ENCODE results near the gene HSF5.

HSF5 gene

GRCh38 chr17:58531661-58532554 lies 43.7 kb upstream of the HSF5 start:
- Histone ChIP-seq H3K36me3 (ENCODE audit: insufficient read depth, low read length) (no peaks in the 10 kb centered on the region), H3K4me3 (peak overlapping the region; percentile 75), H3K9me3 (ENCODE audit: low read depth, low read length) (no peaks in the 10 kb centered on the region), H3K9ac (ENCODE audit: insufficient read length) (no peak overlapping the region), H3K27ac (no peak overlapping the region)
- DNase-seq (ENCODE audit: low read depth, low spot score), result no peak
- no peak for TF ChIP-seq EZH2 (IDR thresholded peaks at IDR 0.05)
- no peak for TF ChIP-seq POLR2AphosphoS5 (IDR thresholded peaks at IDR 0.05; ENCODE audit: borderline replicate concordance, low read depth, low read length)
- TF ChIP-seq FOXP2 (optimal IDR thresholded peaks at IDR 0.05; ENCODE audit: control extremely low read depth, extremely low read length, insufficient read depth), result no peak

GRCh38 chr17:58531122-58531521 lies 42.9 kb upstream of the HSF5 start:
- Histone ChIP-seq H3K4me3 (peak overlapping the region; percentile 75), H3K9me3 (ENCODE audit: low read depth, low read length) (no peaks in the 10 kb centered on the region), H3K9ac (ENCODE audit: insufficient read length) (no peak overlapping the region), H3K36me3 (ENCODE audit: insufficient read depth, low read length) (no peaks in the 10 kb centered on the region), H3K27ac (no peak overlapping the region)
- TF ChIP-seq FOXP2 (optimal IDR thresholded peaks at IDR 0.05; ENCODE audit: control extremely low read depth, extremely low read length, insufficient read depth) (no peak), POLR2AphosphoS5 (IDR thresholded peaks at IDR 0.05; ENCODE audit: borderline replicate concordance, low read depth, low read length) (no peak), EZH2 (IDR thresholded peaks at IDR 0.05) (no peak)
- no peak for DNase-seq (ENCODE audit: low read depth, low spot score)

- no peak overlapping the region for H3K9ac ChIP-seq (ENCODE audit: insufficient read length)
- H3K36me3 ChIP-seq (ENCODE audit: insufficient read depth, low read length), result no peaks in the 10 kb centered on the region
- H3K27ac ChIP-seq, result no peak overlapping the region
- no peak overlapping the region for H3K4me3 ChIP-seq
- no peak for TF ChIP-seq EZH2 (IDR thresholded peaks at IDR 0.05)
- TF ChIP-seq POLR2AphosphoS5 (IDR thresholded peaks at IDR 0.05; ENCODE audit: borderline replicate concordance, low read depth, low read length), result no peak
- no peak for TF ChIP-seq FOXP2 (optimal IDR thresholded peaks at IDR 0.05; ENCODE audit: control extremely low read depth, extremely low read length, insufficient read depth)
- H3K9me3 ChIP-seq (ENCODE audit: low read depth, low read length), result no peaks in the 10 kb centered on the region
- DNase-seq (ENCODE audit: low read depth, low spot score), result no peak
These were observed 42.4 kb upstream of the HSF5 start for GRCh38 chr17:58530655-58531054.

GRCh38 chr17:58529275-58529674 lies 41.1 kb upstream of the HSF5 start:
- TF ChIP-seq FOXP2 (optimal IDR thresholded peaks at IDR 0.05; ENCODE audit: control extremely low read depth, extremely low read length, insufficient read depth) (no peak), EZH2 (IDR thresholded peaks at IDR 0.05) (no peak), POLR2AphosphoS5 (IDR thresholded peaks at IDR 0.05; ENCODE audit: borderline replicate concordance, low read depth, low read length) (no peak)
- Histone ChIP-seq H3K9ac (ENCODE audit: insufficient read length) (no peak overlapping the region), H3K36me3 (ENCODE audit: insufficient read depth, low read length) (no peaks in the 10 kb centered on the region), H3K27ac (no peak overlapping the region), H3K4me3 (no peak overlapping the region), H3K9me3 (ENCODE audit: low read depth, low read length) (no peaks in the 10 kb centered on the region)
- no peak for DNase-seq (ENCODE audit: low read depth, low spot score)

GRCh38 chr17:58528443-58528842 lies 40.2 kb upstream of the HSF5 start:
- TF ChIP-seq EZH2 (IDR thresholded peaks at IDR 0.05) (no peak), FOXP2 (optimal IDR thresholded peaks at IDR 0.05; ENCODE audit: control extremely low read depth, extremely low read length, insufficient read depth) (no peak), POLR2AphosphoS5 (IDR thresholded peaks at IDR 0.05; ENCODE audit: borderline replicate concordance, low read depth, low read length) (no peak)

GRCh38 chr17:58527949-58528348 lies 39.7 kb upstream of the HSF5 start:
- no peak overlapping the region for H3K9ac ChIP-seq (ENCODE audit: insufficient read length)
- no peak overlapping the region for H3K27ac ChIP-seq
- no peak for TF ChIP-seq POLR2AphosphoS5 (IDR thresholded peaks at IDR 0.05; ENCODE audit: borderline replicate concordance, low read depth, low read length)
- TF ChIP-seq EZH2 (IDR thresholded peaks at IDR 0.05), result no peak
- no peak for TF ChIP-seq FOXP2 (optimal IDR thresholded peaks at IDR 0.05; ENCODE audit: control extremely low read depth, extremely low read length, insufficient read depth)
- no peak for DNase-seq (ENCODE audit: low read depth, low spot score)
- no peak overlapping the region for H3K4me3 ChIP-seq
- H3K36me3 ChIP-seq (ENCODE audit: insufficient read depth, low read length), result no peaks in the 10 kb centered on the region
- H3K9me3 ChIP-seq (ENCODE audit: low read depth, low read length), result no peaks in the 10 kb centered on the region

More at GRCh38 chr17:58528443-58528842, 40.2 kb upstream of the HSF5 start:
- Histone ChIP-seq H3K36me3 (ENCODE audit: insufficient read depth, low read length) (no peaks in the 10 kb centered on the region), H3K9ac (ENCODE audit: insufficient read length) (no peak overlapping the region), H3K9me3 (ENCODE audit: low read depth, low read length) (no peaks in the 10 kb centered on the region), H3K4me3 (no peak overlapping the region), H3K27ac (no peak overlapping the region)
- DNase-seq (ENCODE audit: low read depth, low spot score), result no peak

GRCh38 chr17:58527306-58527705 lies 39.1 kb upstream of the HSF5 start:
- DNase-seq (ENCODE audit: low read depth, low spot score), result no peak
- Histone ChIP-seq H3K4me3 (no peak overlapping the region), H3K36me3 (ENCODE audit: insufficient read depth, low read length) (no peaks in the 10 kb centered on the region), H3K9ac (ENCODE audit: insufficient read length) (no peak overlapping the region), H3K27ac (no peak overlapping the region), H3K9me3 (ENCODE audit: low read depth, low read length) (no peaks in the 10 kb centered on the region)
- TF ChIP-seq POLR2AphosphoS5 (IDR thresholded peaks at IDR 0.05; ENCODE audit: borderline replicate concordance, low read depth, low read length), result no peak
- no peak for TF ChIP-seq FOXP2 (optimal IDR thresholded peaks at IDR 0.05; ENCODE audit: control extremely low read depth, extremely low read length, insufficient read depth)
- no peak for TF ChIP-seq EZH2 (IDR thresholded peaks at IDR 0.05)

GRCh38 chr17:58525239-58525638 lies 37.0 kb upstream of the HSF5 start:
- H3K9ac ChIP-seq (ENCODE audit: insufficient read length), result no peak overlapping the region
- TF ChIP-seq EZH2 (IDR thresholded peaks at IDR 0.05) (no peak), POLR2AphosphoS5 (IDR thresholded peaks at IDR 0.05; ENCODE audit: borderline replicate concordance, low read depth, low read length) (no peak), FOXP2 (optimal IDR thresholded peaks at IDR 0.05; ENCODE audit: control extremely low read depth, extremely low read length, insufficient read depth) (no peak)

More at GRCh38 chr17:58525239-58525638, 37.0 kb upstream of the HSF5 start:
- H3K4me3 ChIP-seq, result peak overlapping the region; percentile 17; the same call in 1 of the 2 replicates
- H3K27ac ChIP-seq, result peak overlapping the region; percentile 52; the same call in 1 of the 2 replicates
- no peaks in the 10 kb centered on the region for H3K9me3 ChIP-seq (ENCODE audit: low read depth, low read length)
- H3K36me3 ChIP-seq (ENCODE audit: insufficient read depth, low read length), result no peaks in the 10 kb centered on the region
- no peak for DNase-seq (ENCODE audit: low read depth, low spot score)

All from SK-N-MC (cell line).